SKM-1 (cell line): ENCODE measurements around the gene ERC2.

Experiments used
- DNase-seq: peaks from one replicate; lab custom pipeline; 2025; ENCODE audit not compliant: unreplicated experiment; lab: John Stamatoyannopoulos, UW

ERC2 gene

GRCh38 chr3:55947406-55947805, 520.9 kb downstream of the ERC2 start:
- no peak for DNase-seq

GRCh38 chr3:55946574-55947160, 521.6 kb downstream of the ERC2 start:
- no peak for DNase-seq

- no peak for DNase-seq
Observed at GRCh38 chr3:55942868-55943267, 525.4 kb downstream of the ERC2 start.

GRCh38 chr3:55939287-55939686, 529.0 kb downstream of the ERC2 start:
- no peak for DNase-seq

GRCh38 chr3:55937301-55937700, 531.0 kb downstream of the ERC2 start:
- no peak for DNase-seq

GRCh38 chr3:55936549-55937052, 531.7 kb downstream of the ERC2 start:
- no peak for DNase-seq

GRCh38 chr3:55935241-55935640, 533.0 kb downstream of the ERC2 start:
- DNase-seq, result no peak

- DNase-seq, result no peak
Observed at GRCh38 chr3:55934771-55935170, 533.5 kb downstream of the ERC2 start.

GRCh38 chr3:55929154-55929869, 539.0 kb downstream of the ERC2 start:
- DNase-seq, result no peak

- DNase-seq, result no peak
Observed at GRCh38 chr3:55923626-55924025, 544.6 kb downstream of the ERC2 start.

GRCh38 chr3:55923207-55923606, 545.1 kb downstream of the ERC2 start:
- DNase-seq, result no peak

- DNase-seq, result no peak
Observed at GRCh38 chr3:55912880-55913279, 555.4 kb downstream of the ERC2 start.

GRCh38 chr3:55911266-55911665, 557.0 kb downstream of the ERC2 start:
- DNase-seq, result no peak

- DNase-seq, result no peak
Observed at GRCh38 chr3:55910543-55910942, 557.7 kb downstream of the ERC2 start.

GRCh38 chr3:55909373-55909772, 558.9 kb downstream of the ERC2 start:
- no peak for DNase-seq

GRCh38 chr3:55907616-55908015, 560.7 kb downstream of the ERC2 start:
- no peak for DNase-seq

GRCh38 chr3:55906896-55907295, 561.4 kb downstream of the ERC2 start:
- DNase-seq, result no peak

- DNase-seq, result no peak
Observed at GRCh38 chr3:55904716-55905115, 563.6 kb downstream of the ERC2 start.

GRCh38 chr3:55903680-55904079, 564.6 kb downstream of the ERC2 start:
- no peak for DNase-seq

- DNase-seq, result no peak
Observed at GRCh38 chr3:55902221-55902900, 565.9 kb downstream of the ERC2 start.

GRCh38 chr3:55899887-55900286, 568.4 kb downstream of the ERC2 start:
- no peak for DNase-seq

- DNase-seq, result peak; percentile 3
Observed at GRCh38 chr3:55897573-55898224, 570.6 kb downstream of the ERC2 start.
